Measurements from ENCODE around the gene KRT14.
"Not testable (repeated sequence)": the region's sequence is repeated elsewhere in the genome, so short reads cannot be mapped to it uniquely, and the experiment has no call there.

KRT14 gene

DNA sequence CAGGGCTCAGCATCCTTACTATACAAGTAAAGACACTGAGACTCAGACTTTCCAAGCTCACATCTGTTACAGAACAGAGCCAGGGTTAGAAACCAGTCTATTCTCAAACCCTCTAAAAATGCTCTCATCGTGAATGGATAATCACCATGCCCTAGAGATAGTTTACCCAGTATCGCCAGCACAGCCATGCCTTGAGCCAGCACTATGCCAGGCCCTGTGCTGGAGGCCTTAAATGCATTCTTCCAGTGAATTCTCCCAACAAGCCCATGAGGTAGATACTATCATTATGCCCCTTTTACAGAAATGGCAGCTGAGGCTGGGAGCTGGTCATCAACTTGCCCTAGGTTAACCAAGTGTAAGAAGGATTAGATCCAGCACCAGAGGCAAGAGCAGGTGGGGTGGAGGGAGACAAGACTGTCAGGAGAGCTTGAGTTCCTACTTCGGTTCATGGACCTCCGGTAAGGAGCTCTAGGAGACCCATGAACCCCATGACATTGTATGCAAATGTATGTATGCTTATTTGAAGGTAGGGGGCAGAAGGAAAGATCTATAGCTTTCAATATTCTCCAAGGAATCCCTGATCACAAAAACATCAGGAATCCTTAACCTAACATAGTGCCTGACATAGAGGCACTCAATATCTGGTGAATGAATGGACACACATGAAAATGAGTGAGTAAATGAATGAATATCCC, 5.2 kb downstream of the KRT14 start:
- no peak for DNase-seq (ENCODE audit: low read depth, low spot score)
- no peak overlapping the region for H3K4me3 ChIP-seq (ENCODE audit: low read depth, low read length)
- TF ChIP-seq, protein P1, sequence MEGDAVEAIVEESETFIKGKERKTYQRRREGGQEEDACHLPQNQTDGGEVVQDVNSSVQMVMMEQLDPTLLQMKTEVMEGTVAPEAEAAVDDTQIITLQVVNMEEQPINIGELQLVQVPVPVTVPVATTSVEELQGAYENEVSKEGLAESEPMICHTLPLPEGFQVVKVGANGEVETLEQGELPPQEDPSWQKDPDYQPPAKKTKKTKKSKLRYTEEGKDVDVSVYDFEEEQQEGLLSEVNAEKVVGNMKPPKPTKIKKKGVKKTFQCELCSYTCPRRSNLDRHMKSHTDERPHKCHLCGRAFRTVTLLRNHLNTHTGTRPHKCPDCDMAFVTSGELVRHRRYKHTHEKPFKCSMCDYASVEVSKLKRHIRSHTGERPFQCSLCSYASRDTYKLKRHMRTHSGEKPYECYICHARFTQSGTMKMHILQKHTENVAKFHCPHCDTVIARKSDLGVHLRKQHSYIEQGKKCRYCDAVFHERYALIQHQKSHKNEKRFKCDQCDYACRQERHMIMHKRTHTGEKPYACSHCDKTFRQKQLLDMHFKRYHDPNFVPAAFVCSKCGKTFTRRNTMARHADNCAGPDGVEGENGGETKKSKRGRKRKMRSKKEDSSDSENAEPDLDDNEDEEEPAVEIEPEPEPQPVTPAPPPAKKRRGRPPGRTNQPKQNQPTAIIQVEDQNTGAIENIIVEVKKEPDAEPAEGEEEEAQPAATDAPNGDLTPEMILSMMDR (IDR thresholded peaks at IDR 0.05; ENCODE audit: low read depth, low read length) = no peak
- in situ Hi-C loops (cut with HindIII; ENCODE audit: low sequenced_read_pairs) = no loop called here

DNA sequence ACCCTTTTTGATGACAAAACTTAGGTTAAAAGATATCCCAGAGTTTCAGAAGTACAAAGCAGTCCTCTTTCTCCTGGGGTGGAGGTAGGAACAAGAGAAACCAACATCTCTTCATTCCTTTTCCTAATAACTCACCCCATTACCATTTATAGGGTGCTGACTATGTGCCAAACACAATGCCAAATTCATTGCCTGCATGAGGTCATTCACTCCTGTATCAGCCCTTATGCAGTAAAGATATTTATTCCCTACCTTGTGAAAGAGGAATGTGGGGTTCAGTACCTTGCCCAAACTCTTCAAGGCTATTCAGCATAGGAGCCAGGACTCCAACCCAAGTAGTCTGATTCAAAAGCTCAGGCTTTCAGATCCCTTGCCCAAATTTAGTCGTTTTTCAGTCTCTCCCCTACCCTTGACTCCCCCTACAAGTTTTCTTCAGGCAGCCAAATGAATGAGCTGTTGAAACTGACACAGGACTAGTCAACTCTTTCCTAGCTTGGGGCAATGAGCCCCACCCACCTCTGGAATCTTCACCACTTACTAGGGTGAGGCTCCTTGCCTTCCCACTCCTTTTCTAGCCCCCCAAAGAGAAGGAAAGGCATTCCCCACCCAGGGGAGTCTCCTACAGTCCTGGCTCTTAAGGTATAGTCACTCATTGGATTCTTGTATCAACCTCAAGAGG, 5.9 kb downstream of the KRT14 start:
- in situ Hi-C loops (cut with HindIII; ENCODE audit: low sequenced_read_pairs) = no loop called here
- no peak for DNase-seq (ENCODE audit: low read depth, low spot score)
- TF ChIP-seq, protein P1 (IDR thresholded peaks at IDR 0.05; ENCODE audit: low read depth, low read length) = no peak
- H3K4me3 ChIP-seq (ENCODE audit: low read depth, low read length) = no peak overlapping the region

DNA sequence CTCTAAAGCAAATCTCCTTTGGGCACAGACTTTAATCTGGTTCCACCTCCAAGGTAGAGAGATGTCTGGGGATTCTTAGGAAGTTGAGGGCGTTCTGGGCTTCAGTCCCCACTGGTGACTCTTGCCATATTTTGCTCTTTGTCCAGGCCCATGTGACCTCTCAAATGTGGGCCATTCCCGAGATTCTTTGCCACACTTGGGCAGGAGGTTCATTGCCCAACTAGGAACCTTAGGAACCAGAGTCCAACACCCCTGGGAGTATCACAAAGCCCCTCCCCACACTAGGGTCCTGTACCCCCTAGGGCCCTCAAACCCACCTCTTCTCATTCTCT, 6.5 kb downstream of the KRT14 start:
- TF ChIP-seq, protein P1 (IDR thresholded peaks at IDR 0.05; ENCODE audit: low read depth, low read length) = no peak
- DNase-seq (ENCODE audit: low read depth, low spot score) = no peak
- in situ Hi-C loops (cut with HindIII; ENCODE audit: low sequenced_read_pairs) = no loop called here
- H3K4me3 ChIP-seq (ENCODE audit: low read depth, low read length) = no peak overlapping the region

DNA sequence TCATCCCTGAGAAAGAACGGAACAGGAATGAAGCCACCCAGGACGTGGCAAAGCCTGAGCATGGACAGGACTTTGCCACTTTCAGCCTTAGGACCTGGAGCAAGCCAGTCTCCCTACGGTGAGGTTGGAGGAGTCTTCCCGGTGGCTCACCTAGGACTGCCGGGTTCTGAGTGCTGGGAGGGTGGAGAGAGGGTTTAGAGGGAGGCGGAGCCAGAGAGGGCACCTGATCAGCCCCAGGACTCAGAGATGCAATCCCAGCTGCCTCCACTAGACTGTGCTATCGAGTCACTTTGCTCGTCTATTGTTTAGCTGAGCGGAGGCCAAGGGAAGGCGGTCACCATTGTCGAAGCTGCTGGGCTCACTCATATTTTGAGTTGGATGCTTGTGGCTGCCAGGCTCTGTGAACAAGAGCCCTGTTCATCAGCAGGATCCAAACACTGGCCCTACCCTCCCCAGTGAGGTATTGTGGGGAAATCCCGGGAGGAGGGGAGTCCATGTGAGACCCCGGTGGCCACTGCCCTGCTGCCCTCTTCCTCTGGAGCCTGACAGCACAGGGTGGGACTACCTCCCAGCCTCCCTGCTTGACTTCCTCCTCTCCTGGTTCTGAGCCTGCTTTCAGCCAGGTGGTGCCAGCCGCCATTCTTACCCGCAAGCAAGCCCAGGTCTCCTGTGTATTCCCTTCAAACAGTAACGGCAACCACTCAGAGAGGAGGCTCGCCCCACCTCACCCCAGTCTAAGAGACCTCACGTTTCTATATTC, 7.0 kb downstream of the KRT14 start:
- in situ Hi-C loops (cut with HindIII; ENCODE audit: low sequenced_read_pairs) = no loop called here
- TF ChIP-seq, protein P1 (IDR thresholded peaks at IDR 0.05; ENCODE audit: low read depth, low read length) = peak; percentile 89
- no peak overlapping the region for H3K4me3 ChIP-seq (ENCODE audit: low read depth, low read length)
- peak; percentile 67 for DNase-seq (ENCODE audit: low read depth, low spot score)

DNA sequence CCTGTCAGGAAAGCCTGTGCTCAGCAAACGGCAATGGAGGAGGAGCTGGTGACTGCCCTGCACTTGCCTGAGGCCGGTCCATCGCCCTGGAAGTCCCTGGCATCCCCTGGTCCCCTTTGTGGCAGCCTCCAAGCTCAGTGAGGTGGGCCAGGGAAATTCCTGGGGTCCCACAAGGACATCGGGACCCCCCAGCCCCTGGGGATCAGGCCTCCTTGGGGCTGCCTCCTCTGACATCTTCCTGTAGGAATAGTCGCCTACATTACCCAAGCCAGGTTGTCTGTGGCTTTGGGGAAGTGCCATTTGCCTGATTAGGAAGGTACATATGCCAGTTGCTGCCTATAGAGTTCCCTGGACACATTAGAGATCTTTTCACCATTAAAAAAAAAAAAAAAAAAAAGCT, 7.7 kb downstream of the KRT14 start:
- no peak for DNase-seq (ENCODE audit: low read depth, low spot score)
- TF ChIP-seq, protein P1 (IDR thresholded peaks at IDR 0.05; ENCODE audit: low read depth, low read length) = no peak
- in situ Hi-C loops (cut with HindIII; ENCODE audit: low sequenced_read_pairs) = no loop called here
- H3K4me3 ChIP-seq (ENCODE audit: low read depth, low read length) = no peak overlapping the region

DNA sequence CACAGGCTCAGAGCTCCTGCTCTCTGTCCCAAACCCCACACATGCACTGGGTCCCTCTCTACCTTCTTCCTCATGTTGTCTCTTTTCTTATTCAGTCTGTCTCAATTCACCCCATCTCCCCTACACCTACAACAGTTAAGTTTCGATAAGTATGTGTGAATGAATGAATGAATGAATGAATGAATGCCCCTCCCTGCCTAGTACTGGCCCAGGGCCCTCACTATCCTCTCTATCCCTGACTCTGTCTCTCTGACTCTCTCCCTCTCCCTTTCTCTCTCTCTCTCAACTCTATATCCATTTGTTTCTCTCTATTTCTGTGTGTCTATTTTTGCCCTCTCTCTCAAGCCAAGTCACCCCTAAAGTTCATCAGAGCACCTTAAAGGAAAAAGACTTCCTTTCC, 8.2 kb downstream of the KRT14 start:
- no peak overlapping the region for H3K4me3 ChIP-seq (ENCODE audit: low read depth, low read length)
- TF ChIP-seq, protein P1 (IDR thresholded peaks at IDR 0.05; ENCODE audit: low read depth, low read length) = no peak
- in situ Hi-C loops (cut with HindIII; ENCODE audit: low sequenced_read_pairs) = no loop called here
- DNase-seq (ENCODE audit: low read depth, low spot score) = no peak

DNA sequence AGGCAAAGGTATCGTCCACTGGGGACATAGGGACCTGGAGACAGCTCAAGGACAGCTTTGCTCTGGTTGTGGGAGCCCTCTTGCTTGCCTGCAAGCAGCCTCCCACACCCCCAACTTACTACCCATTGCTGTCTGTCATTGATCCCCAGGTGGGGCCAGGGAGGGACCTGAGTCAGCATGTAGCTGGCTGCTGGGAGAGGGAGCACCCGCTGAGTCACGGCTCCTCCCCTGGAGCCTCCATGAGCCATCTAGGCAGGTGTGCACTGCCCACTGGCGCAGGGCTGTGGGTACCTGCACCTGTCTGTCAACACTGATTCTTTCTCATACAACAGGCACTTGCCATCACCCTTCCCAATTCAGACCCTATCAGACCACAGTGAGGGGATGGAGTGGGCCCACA, 10.0 kb downstream of the KRT14 start:
- DNase-seq (ENCODE audit: low read depth, low spot score); in situ Hi-C loops (cut with HindIII; ENCODE audit: low sequenced_read_pairs); H3K4me3 ChIP-seq (ENCODE audit: low read depth, low read length): not testable (repeated sequence)
